Measurements from ENCODE around the gene FRMD4A.

- TF ChIP-seq, protein P1, sequence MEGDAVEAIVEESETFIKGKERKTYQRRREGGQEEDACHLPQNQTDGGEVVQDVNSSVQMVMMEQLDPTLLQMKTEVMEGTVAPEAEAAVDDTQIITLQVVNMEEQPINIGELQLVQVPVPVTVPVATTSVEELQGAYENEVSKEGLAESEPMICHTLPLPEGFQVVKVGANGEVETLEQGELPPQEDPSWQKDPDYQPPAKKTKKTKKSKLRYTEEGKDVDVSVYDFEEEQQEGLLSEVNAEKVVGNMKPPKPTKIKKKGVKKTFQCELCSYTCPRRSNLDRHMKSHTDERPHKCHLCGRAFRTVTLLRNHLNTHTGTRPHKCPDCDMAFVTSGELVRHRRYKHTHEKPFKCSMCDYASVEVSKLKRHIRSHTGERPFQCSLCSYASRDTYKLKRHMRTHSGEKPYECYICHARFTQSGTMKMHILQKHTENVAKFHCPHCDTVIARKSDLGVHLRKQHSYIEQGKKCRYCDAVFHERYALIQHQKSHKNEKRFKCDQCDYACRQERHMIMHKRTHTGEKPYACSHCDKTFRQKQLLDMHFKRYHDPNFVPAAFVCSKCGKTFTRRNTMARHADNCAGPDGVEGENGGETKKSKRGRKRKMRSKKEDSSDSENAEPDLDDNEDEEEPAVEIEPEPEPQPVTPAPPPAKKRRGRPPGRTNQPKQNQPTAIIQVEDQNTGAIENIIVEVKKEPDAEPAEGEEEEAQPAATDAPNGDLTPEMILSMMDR (IDR thresholded peaks at IDR 0.05), result no peak
- TF ChIP-seq EP300 (IDR thresholded peaks at IDR 0.05) (no peak), POLR2AphosphoS5 (IDR thresholded peaks at IDR 0.05) (no peak)
Observed at GRCh38 chr10:13773496-13774170, 557.1 kb downstream of the FRMD4A start.
